Stimulated activated CD4-positive, alpha-beta T cell treated with anti-CD3 and anti-CD28 coated beads, Interleukin-4, amount 100 ng/mL, for 24 hours (primary cell): ENCODE results near the gene DUSP1.

ENCODE experiments used
- DNase-seq: peaks from one replicate; pipeline ENCODE4 v3.0.0-alpha.2; 2020

The DUSP1 gene

GRCh38 chr5:172776235-172776594 is 5.2 kb upstream of the DUSP1 start:
- no peak for DNase-seq

- DNase-seq = no peak
Observed at GRCh38 chr5:172775326-172776234, 4.6 kb upstream of the DUSP1 start.

- no peak for DNase-seq
Observed at GRCh38 chr5:172774561-172775315, 3.7 kb upstream of the DUSP1 start.

- DNase-seq = peak; percentile 28
Observed at GRCh38 chr5:172773481-172774469, 2.8 kb upstream of the DUSP1 start.

- DNase-seq = peak; percentile 71
Observed at GRCh38 chr5:172772112-172772906, 1.3 kb upstream of the DUSP1 start.

GRCh38 chr5:172771439-172772111 is 580 bp upstream of the DUSP1 start:
- no peak for DNase-seq

- DNase-seq = peak; percentile 52
Observed at GRCh38 chr5:172770374-172770674, 671 bp downstream of the DUSP1 start.

GRCh38 chr5:172769616-172770373 is 1.2 kb downstream of the DUSP1 start:
- DNase-seq = no peak

GRCh38 chr5:172769342-172769615 is 1.7 kb downstream of the DUSP1 start:
- DNase-seq = no peak

GRCh38 chr5:172768573-172769341 is 2.2 kb downstream of the DUSP1 start:
- DNase-seq = no peak

- no peak for DNase-seq
Observed at GRCh38 chr5:172768098-172768572, 2.9 kb downstream of the DUSP1 start.

GRCh38 chr5:172766287-172767108 is 4.5 kb downstream of the DUSP1 start:
- no peak for DNase-seq

GRCh38 chr5:172765766-172766286 is 5.2 kb downstream of the DUSP1 start:
- no peak for DNase-seq

- DNase-seq = peak; percentile 96
Observed at GRCh38 chr5:172764861-172765765, 5.9 kb downstream of the DUSP1 start.

- DNase-seq = no peak
Observed at GRCh38 chr5:172763120-172763464, 7.9 kb downstream of the DUSP1 start.

GRCh38 chr5:172762214-172763119 is 8.5 kb downstream of the DUSP1 start:
- DNase-seq = no peak

GRCh38 chr5:172760959-172761358 is 10.0 kb downstream of the DUSP1 start:
- no peak for DNase-seq
